Adrenal gland (tissue), 5 donors: ENCODE data around the gene CDH20.

Experiments
- CTCF ChIP-seq, 6 experiments: fragments of 450-650 bp in 4 of 6; fragments of 200-600 bp in 2 of 6; sonication (generic) in 1 of 6; IDR thresholded peaks; 1 replicate in 5 of 6; 2 replicates in 1 of 6; pipeline versions ENCODE4 v1.5.1 to v1.8.0; 2016 to 2021; ENCODE audit warnings: antibody characterized with exemption in 6 of 6, mild to moderate bottlenecking in 2 of 6, moderate library complexity in 1 of 6
- POLR2A ChIP-seq, 2 donors: fragments of 450-650 bp; IDR thresholded peaks; one replicate each; pipeline ENCODE4 v1.6.1; 2017; ENCODE audit warnings: antibody characterized with exemption in 2 of 2, mild to moderate bottlenecking in 2 of 2, moderate library complexity in 1 of 2
- donor health status: DM: no; HTN: no; CAD: no.

DNA sequence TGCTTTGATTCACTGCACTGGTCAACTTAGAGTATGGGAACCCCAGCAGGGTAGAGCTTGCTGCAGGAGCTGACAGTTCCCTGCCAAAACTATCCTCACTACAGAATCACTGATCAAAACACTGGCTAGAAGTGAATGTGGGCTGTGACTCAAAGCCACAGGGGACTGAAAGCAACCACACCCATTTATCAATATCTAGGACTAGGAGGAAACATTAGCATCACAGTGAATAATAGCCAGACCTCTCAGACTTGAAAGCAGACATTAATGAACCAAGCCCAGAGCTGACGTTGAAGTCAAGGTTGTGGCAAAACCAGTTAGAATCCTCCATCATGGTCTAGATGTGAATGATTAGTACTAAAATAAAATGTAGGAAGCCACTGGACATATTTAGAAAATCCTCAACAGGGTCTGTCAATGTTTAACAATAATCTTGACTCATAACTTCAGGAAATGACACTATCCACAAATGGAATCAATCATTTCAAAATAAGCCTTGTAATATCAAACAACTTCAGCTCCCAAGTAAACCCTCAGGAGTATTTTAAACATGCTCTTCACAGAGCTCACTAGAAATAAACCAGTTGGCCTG lies 131.4 kb downstream of the CDH20 start:
- TF ChIP-seq CTCF (IDR thresholded peaks at IDR 0.05): no peak
- no peak for TF ChIP-seq POLR2A (IDR thresholded peaks at IDR 0.05)
